Testis (tissue), 3 donors: ENCODE data around the gene CEP72. TPM values are rescaled to one million over a fixed set of nuclear protein-coding genes. Genes with fewer than 3 reads are reported as not detected.

Source experiments
- DNase-seq: peaks from one replicate; pipeline ENCODE4 v3.0.0-alpha.2; 2019
- H3K27ac ChIP-seq, 2 donors: fragments of 200-600 bp; sonication (generic); one replicate each; pipeline ENCODE4 v1.5.1; 2019
- H3K27me3 ChIP-seq: fragments of 200-600 bp; sonication (generic); one replicate; pipeline ENCODE4 v1.5.1; 2019
- H3K36me3 ChIP-seq: fragments of 200-600 bp; sonication (generic); one replicate; pipeline ENCODE4 v1.5.1; 2017; ENCODE audit warnings: low read depth; ENCODE audit errors: missing control alignments
- H3K4me1 ChIP-seq: fragments of 200-600 bp; sonication (generic); one replicate; pipeline ENCODE4 v1.5.1; 2019
- H3K4me3 ChIP-seq, 2 donors: fragments of 200-600 bp; sonication (generic); one replicate each; pipeline ENCODE4 v1.5.1; 2017 to 2019
- H3K9me3 ChIP-seq: fragments of 200-600 bp; sonication (generic); one replicate; pipeline ENCODE4 v1.5.1; 2017
- POLR2A ChIP-seq: fragments of 450-650 bp; IDR thresholded peaks from one replicate; pipeline ENCODE4 v1.6.1; 2017; ENCODE audit warnings: antibody characterized with exemption, mild to moderate bottlenecking, moderate library complexity
- WGBS, 2 donors: methylation state at CpG; one replicate each; pipeline ENCODE4 v1.1.5; 2018; 5-methylcytosine and 5-hydroxymethylcytosine counted together
- intact Hi-C: fragments of 100-400 bp; cut with DNase I; formaldehyde crosslinking; loops from one replicate; pipeline ENCODE4 v1.15.1; 2023; ENCODE audit warnings: low total_unique reads
- polyA plus RNA-seq: library from polyadenylated mRNA; stranded (reverse); fragments of 350-450 nt; fragmentation: Illumina TruSeq; extraction: RNeasy Lipid Tissue Mini Kit (QIAGEN cat#74804); gene quantifications from one replicate; pipeline ENCODE4 v1.2.3, GENCODE V29; 2014; ENCODE audit warnings: low read depth, low replicate concordance; ENCODE audit not compliant: insufficient read depth
- total RNA-seq, 2 donors: library from RNA; depleted of rRNA; stranded (reverse); fragments of >200 nt; gene quantifications; one replicate each; pipeline ENCODE4 v1.2.3, GENCODE V29; 2016
- TF ChIP-seq, protein P1 (sequence below), 3 experiments: fragments of 450-650 bp in 2 of 3; fragments of 200-600 bp in 1 of 3; sonication (generic) in 1 of 3; IDR thresholded peaks; one replicate each; pipeline ENCODE4 v1.5.1; 2016 to 2019; ENCODE audit warnings: antibody characterized with exemption in 3 of 3, mild to moderate bottlenecking in 2 of 3, moderate library complexity in 1 of 3

Gene CEP72
- total and polyA plus RNA-seq, 3 donors from 2014 or later = 18.5 to 31.2 (median 19.8) TPM

DNA sequence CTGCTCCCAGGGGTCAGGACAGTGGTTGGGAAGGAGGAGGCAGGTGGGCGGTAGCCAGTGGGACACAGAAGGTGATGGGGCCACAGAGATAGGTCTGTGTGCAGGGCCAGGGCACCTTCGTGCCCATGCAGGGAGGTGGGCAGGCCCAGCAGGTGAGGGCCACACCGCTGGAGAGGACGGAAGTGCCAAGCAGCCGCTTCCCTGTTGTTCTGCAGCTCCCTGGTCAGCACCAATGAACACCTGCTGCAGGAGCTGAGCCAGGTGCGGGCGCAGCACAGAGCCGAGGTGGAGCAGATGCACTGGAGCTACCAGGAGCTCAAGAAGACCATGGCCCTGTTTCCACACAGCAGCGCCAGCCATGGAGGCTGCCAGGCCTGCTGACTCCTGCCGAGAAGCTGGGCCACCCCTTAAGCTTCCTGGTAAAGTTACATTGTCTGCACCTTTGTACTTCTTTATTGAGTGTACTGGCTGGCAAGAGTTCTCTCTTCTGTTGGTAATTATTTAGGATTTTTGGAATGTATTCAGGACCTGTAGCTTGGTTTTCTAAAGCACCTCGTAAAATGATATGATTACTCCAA lies 40.7 kb downstream of the CEP72 start:
- intact Hi-C loops = no loop called here
- WGBS, 2 donors = 87 to 93% methylated on average over 11 of the region's 11 CpGs
- Histone ChIP-seq H3K4me1 (no peaks in the 10 kb centered on the region), H3K9me3 (no peaks in the 10 kb centered on the region), H3K36me3 (no peaks in the 10 kb centered on the region), H3K27me3 (no peaks in the 10 kb centered on the region), H3K4me3 (no peak overlapping the region), H3K27ac (no peak overlapping the region)
- TF ChIP-seq, protein P1, sequence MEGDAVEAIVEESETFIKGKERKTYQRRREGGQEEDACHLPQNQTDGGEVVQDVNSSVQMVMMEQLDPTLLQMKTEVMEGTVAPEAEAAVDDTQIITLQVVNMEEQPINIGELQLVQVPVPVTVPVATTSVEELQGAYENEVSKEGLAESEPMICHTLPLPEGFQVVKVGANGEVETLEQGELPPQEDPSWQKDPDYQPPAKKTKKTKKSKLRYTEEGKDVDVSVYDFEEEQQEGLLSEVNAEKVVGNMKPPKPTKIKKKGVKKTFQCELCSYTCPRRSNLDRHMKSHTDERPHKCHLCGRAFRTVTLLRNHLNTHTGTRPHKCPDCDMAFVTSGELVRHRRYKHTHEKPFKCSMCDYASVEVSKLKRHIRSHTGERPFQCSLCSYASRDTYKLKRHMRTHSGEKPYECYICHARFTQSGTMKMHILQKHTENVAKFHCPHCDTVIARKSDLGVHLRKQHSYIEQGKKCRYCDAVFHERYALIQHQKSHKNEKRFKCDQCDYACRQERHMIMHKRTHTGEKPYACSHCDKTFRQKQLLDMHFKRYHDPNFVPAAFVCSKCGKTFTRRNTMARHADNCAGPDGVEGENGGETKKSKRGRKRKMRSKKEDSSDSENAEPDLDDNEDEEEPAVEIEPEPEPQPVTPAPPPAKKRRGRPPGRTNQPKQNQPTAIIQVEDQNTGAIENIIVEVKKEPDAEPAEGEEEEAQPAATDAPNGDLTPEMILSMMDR (IDR thresholded peaks at IDR 0.05) = no peak
- no peak for TF ChIP-seq POLR2A
- DNase-seq = no peak

DNA sequence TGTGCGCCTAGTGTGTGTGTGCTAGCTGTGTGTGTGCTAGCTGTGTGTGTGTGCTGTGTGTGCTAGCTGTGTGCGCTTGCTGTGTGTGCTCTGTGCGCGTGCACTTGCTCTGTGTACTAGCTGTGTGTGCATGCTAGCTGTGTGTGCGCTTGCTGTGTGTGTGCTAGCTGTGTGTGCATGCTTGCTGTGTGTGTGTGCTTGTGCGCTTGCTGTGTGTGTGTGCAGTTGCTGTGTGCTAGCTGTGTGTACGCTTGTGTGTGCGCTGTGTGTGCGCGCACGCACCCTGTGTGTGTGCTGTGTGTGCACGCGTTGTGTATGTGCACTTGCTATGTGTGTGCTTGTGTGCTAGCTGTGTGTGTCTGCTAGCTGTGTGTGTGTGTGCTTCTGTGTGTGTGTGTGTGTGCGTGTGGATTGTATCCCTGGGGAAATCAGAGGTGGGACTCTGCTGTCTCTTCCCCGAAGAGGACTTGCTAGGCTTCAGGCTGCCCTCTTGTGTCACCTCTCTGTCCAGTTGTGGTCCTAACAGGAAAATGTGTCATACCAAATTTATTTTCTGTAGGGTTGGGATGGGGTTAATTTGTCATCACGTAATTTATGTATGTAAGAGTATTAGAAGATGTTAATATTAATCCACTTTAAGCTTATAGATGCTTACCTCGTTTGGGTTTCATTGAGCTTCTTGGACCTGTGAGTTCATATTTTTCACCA lies 42.1 kb downstream of the CEP72 start:
- intact Hi-C loops = no loop called here
- H3K4me1 ChIP-seq = no peaks in the 10 kb centered on the region
- WGBS, 2 donors = 84 to 85% methylated on average over 6 to 17 of the region's 17 CpGs
- no peak overlapping the region for H3K4me3 ChIP-seq
- H3K36me3 ChIP-seq = no peaks in the 10 kb centered on the region
- no peaks in the 10 kb centered on the region for H3K9me3 ChIP-seq
- TF ChIP-seq POLR2A = no peak
- TF ChIP-seq, protein P1 (IDR thresholded peaks at IDR 0.05) = no peak
- H3K27ac ChIP-seq = no peak overlapping the region
- H3K27me3 ChIP-seq = no peaks in the 10 kb centered on the region
- no peak for DNase-seq

DNA sequence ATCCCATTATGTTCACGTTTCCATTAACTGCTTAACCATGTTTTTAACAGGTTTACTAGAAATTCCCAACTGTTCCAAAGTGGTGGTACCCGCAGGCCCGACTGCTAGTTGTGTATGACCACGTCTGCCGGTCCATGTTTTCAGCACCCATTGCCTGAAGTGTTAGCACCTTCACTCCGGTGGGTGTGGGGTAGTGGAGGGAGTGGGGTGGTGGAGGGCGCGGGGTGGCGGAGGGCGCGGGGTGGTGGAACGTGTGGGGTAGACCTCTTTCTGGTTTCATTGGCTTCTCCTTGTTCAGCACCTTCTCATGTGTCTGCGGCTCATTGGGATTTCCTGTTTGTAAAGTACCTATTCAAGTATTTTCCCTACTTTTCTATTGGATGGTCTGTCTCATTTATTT lies 43.3 kb downstream of the CEP72 start:
- intact Hi-C loops = no loop called here
- H3K4me3 ChIP-seq = no peak overlapping the region
- H3K27me3 ChIP-seq = no peaks in the 10 kb centered on the region
- WGBS, 2 donors = 96 to 98% methylated on average over 13 of the region's 13 CpGs
- TF ChIP-seq, protein P1 (IDR thresholded peaks at IDR 0.05) = no peak
- no peak for TF ChIP-seq POLR2A
- H3K36me3 ChIP-seq = no peaks in the 10 kb centered on the region
- no peaks in the 10 kb centered on the region for H3K9me3 ChIP-seq
- no peak for DNase-seq
- H3K27ac ChIP-seq = no peak overlapping the region
- H3K4me1 ChIP-seq = no peaks in the 10 kb centered on the region

DNA sequence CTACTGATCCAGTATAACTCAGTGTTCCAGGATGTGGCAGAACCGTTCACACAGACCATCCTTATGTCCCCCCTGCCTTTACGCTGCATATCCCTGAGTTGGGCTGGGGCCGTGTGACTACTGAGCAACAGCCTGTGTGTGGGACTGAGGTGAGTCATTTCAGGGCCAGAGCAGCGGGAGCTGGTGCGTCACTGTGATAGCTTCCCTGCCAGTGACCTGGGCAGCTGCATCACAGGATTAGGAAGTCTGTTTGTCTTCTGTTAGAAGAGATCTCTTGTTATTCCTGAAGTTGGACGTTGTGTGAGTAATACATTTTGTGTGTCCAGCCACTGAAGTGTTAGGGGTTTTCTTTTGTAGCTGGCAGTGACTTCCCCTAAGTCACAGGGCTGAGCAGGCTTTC lies 45.4 kb downstream of the CEP72 start:
- 96% methylated on average over 6 of the region's 6 CpGs for WGBS, 2 donors
- Histone ChIP-seq H3K27me3 (no peaks in the 10 kb centered on the region), H3K9me3 (no peaks in the 10 kb centered on the region), H3K4me3 (no peak overlapping the region), H3K27ac (no peak overlapping the region), H3K36me3 (no peaks in the 10 kb centered on the region), H3K4me1 (no peaks in the 10 kb centered on the region)
- DNase-seq = no peak
- intact Hi-C loops = no loop called here
- TF ChIP-seq, protein P1 (IDR thresholded peaks at IDR 0.05) = no peak
- no peak for TF ChIP-seq POLR2A

DNA sequence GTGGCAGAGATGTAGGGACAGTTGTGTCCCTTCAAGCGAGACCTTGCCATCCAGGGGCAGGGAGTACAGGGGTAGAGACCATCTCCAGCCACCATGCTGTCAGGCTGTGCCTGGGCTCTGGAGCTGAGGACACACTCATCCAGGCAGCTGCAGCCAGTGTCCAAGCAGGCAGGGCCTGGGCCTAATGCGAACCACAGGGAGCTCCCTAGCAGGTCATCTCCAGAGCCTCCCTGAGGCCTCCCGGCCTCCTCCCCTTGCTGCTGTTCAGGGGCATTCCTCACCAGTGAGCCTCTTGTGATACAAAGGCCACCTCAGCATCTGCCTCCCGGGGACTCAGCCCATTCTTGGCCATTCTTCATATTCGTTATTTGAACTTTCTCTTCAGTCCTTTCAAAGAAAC lies 46.0 kb downstream of the CEP72 start:
- H3K27ac ChIP-seq = no peak overlapping the region
- 95 to 96% methylated on average over 5 of the region's 5 CpGs for whole genome bisulfite sequencing, 2 donors
- H3K36me3 ChIP-seq = no peaks in the 10 kb centered on the region
- H3K9me3 ChIP-seq = no peaks in the 10 kb centered on the region
- DNase-seq = no peak
- H3K4me1 ChIP-seq = no peaks in the 10 kb centered on the region
- TF ChIP-seq, protein P1 (IDR thresholded peaks at IDR 0.05) = no peak
- no peak for TF ChIP-seq POLR2A
- no peak overlapping the region for H3K4me3 ChIP-seq
- H3K27me3 ChIP-seq = no peaks in the 10 kb centered on the region
- intact Hi-C loops = no loop called here
